IMR-90 (cell line): Measurements from ENCODE around the gene CLDN8. TPM values are rescaled to one million over a fixed set of nuclear protein-coding genes. Genes with fewer than 3 reads are reported as not detected.

ENCODE experiments used
- ATAC-seq: fragments of 200-7000 bp; cut with Tn5 transposase; 2 replicates; pipeline ENCODE4 v1.9.1; 2020; ENCODE audit warnings: low read depth, mild to moderate bottlenecking, moderate library complexity
- BruUV-seq: library from RNA; stranded (reverse); fragments of 400-500 nt; replicated peaks from 2 replicates; lab custom pipeline; 2021; lab: Mats Ljungman, UMichigan
- CTCF ChIA-PET: fragments of 300-600 bp; formaldehyde crosslinking; extraction: SDS; loops from one replicate; lab custom pipeline; 2021; ENCODE audit warnings: antibody characterized with exemption; lab: Yijun Ruan, JAX
- POLR2A ChIA-PET: fragments of 300-600 bp; sonication (Branson Sonifier 250); formaldehyde crosslinking; loops from one replicate; lab custom pipeline; 2022; ENCODE audit warnings: antibody characterized with exemption; ENCODE audit not compliant: unreplicated experiment; lab: Charles Lee
- DNase-seq: peaks from one replicate; pipeline ENCODE4 v3.0.0; 2013
- H2AFZ ChIP-seq: replicated peaks from 2 replicates; pipeline ENCODE3; 2013; ENCODE audit warnings: low read length, mild to moderate bottlenecking; ENCODE audit not compliant: poor library complexity
- H2AK5ac ChIP-seq: 2 replicates; pipeline ENCODE4 v1.6.1; 2013; ENCODE audit warnings: low read depth, low read length, inconsistent platforms
- H2AK9ac ChIP-seq: replicated peaks from 2 replicates; pipeline ENCODE3; 2013; ENCODE audit warnings: mild to moderate bottlenecking, low read depth, low read length, moderate library complexity; ENCODE audit not compliant: poor library complexity
- H2BK120ac ChIP-seq: 2 replicates; pipeline ENCODE4 v1.6.1; 2013; ENCODE audit warnings: low read depth, low read length, inconsistent platforms
- H2BK15ac ChIP-seq: 3 replicates; pipeline ENCODE4 v1.6.1; 2013; ENCODE audit warnings: low read depth, low read length, inconsistent platforms
- H2BK20ac ChIP-seq: 2 replicates; pipeline ENCODE4 v1.6.1; 2013; ENCODE audit warnings: low read depth, mild to moderate bottlenecking, inconsistent platforms, low read length, moderate library complexity
- H2BK5ac ChIP-seq: 2 replicates; pipeline ENCODE4 v1.6.1; 2013; ENCODE audit warnings: mild to moderate bottlenecking, low read depth, low read length, inconsistent platforms; ENCODE audit not compliant: poor library complexity, severe bottlenecking
- H3K14ac ChIP-seq: replicated peaks from 2 replicates; pipeline ENCODE4 v1.6.1; 2013; ENCODE audit warnings: low read depth, low read length, inconsistent platforms
- H3K18ac ChIP-seq: 2 replicates; pipeline ENCODE4 v1.6.1; 2013; ENCODE audit warnings: low read depth, low read length, control low read depth
- H3K23ac ChIP-seq: 2 replicates; pipeline ENCODE4 v1.6.1; 2013; ENCODE audit warnings: low read depth, low read length, inconsistent platforms
- H3K27ac ChIP-seq: 2 replicates; pipeline ENCODE4 v1.5.1; 2013; ENCODE audit warnings: mild to moderate bottlenecking, control low read depth, low read length; ENCODE audit not compliant: insufficient read depth
- H3K27me3 ChIP-seq: 2 replicates; pipeline ENCODE4 v1.6.1; 2013; ENCODE audit warnings: low read length; ENCODE audit not compliant: control insufficient read depth, insufficient read depth
- H3K36me3 ChIP-seq: 2 replicates; pipeline ENCODE4 v1.6.1; 2013; ENCODE audit warnings: low read length, mixed read lengths; ENCODE audit not compliant: control insufficient read depth, insufficient read depth
- H3K4ac ChIP-seq: 2 replicates; pipeline ENCODE4 v1.6.1; 2013; ENCODE audit warnings: low read depth, low read length, inconsistent platforms
- H3K4me1 ChIP-seq: 2 replicates; pipeline ENCODE4 v1.6.1; 2013; ENCODE audit warnings: low read length, mixed read lengths; ENCODE audit not compliant: control insufficient read depth, insufficient read depth
- H3K4me2 ChIP-seq: 2 replicates; pipeline ENCODE4 v1.6.1; 2013; ENCODE audit warnings: low read depth, mild to moderate bottlenecking, control low read depth, low read length, moderate library complexity
- H3K4me3 ChIP-seq: 2 replicates; pipeline ENCODE4 v1.5.1; 2013; ENCODE audit warnings: low read depth, mild to moderate bottlenecking, control low read depth, low read length, moderate library complexity; ENCODE audit not compliant: insufficient read depth
- H3K56ac ChIP-seq: 2 replicates; pipeline ENCODE4 v1.6.1; 2013; ENCODE audit warnings: low read length, inconsistent platforms; ENCODE audit not compliant: insufficient read depth; ENCODE audit errors: extremely low read depth
- H3K79me1 ChIP-seq, 2 experiments: 2 replicates each; pipeline ENCODE4 v1.6.1; 2013; ENCODE audit warnings: low read length in 2 of 2, inconsistent platforms in 1 of 2, low read depth in 1 of 2
- H3K9ac ChIP-seq: 2 replicates; pipeline ENCODE4 v1.6.1; 2013; ENCODE audit warnings: low read depth, low read length, control low read depth
- H3K9me1 ChIP-seq: 2 replicates; pipeline ENCODE4 v1.6.1; 2013; ENCODE audit warnings: low read length, inconsistent platforms; ENCODE audit not compliant: insufficient read depth
- H3K9me3 ChIP-seq: 2 replicates; pipeline ENCODE4 v1.6.1; 2013; ENCODE audit warnings: low read length; ENCODE audit not compliant: control insufficient read depth, insufficient read depth
- H4K20me1 ChIP-seq: 2 replicates; pipeline ENCODE4 v1.6.1; 2013; ENCODE audit warnings: low read length, inconsistent platforms; ENCODE audit not compliant: insufficient read depth
- H4K5ac ChIP-seq: 2 replicates; pipeline ENCODE4 v1.6.1; 2013; ENCODE audit warnings: mild to moderate bottlenecking, low read depth, low read length, control low read depth
- H4K8ac ChIP-seq, 2 experiments: 2 replicates each; pipeline ENCODE4 v1.6.1; 2013; ENCODE audit warnings: low read depth in 2 of 2, low read length in 2 of 2, control low read depth in 1 of 2, inconsistent platforms in 1 of 2
- H4K91ac ChIP-seq: 2 replicates; pipeline ENCODE4 v1.6.1; 2013; ENCODE audit warnings: low read depth, low read length, inconsistent platforms; ENCODE audit not compliant: insufficient read depth
- CEBPB ChIP-seq: IDR thresholded peaks from 2 replicates; pipeline ENCODE4 v1.6.1; 2012; ENCODE audit warnings: low read depth, low read length, improper control_type of control experiment
- ELK1 ChIP-seq: fragments of 150-350 bp; IDR thresholded peaks from 2 replicates; pipeline ENCODE4 v1.6.1; 2016; ENCODE audit warnings: low read depth, mild to moderate bottlenecking, low read length, moderate library complexity, borderline replicate concordance
- FOS ChIP-seq: fragments of 150-350 bp; IDR thresholded peaks from 2 replicates; pipeline ENCODE4 v1.6.1; 2016; ENCODE audit warnings: low read depth, low read length
- MAFK ChIP-seq: IDR thresholded peaks from 2 replicates; pipeline ENCODE4 v1.6.1; 2012; ENCODE audit warnings: low read depth, low read length, improper control_type of control experiment
- NFE2L2 ChIP-seq: fragments of 150-350 bp; IDR thresholded peaks from 2 replicates; pipeline ENCODE4 v1.6.1; 2016; ENCODE audit warnings: low read depth, mild to moderate bottlenecking, low read length
- SMC3 ChIP-seq: fragments of 150-350 bp; IDR thresholded peaks from 2 replicates; pipeline ENCODE4 v1.6.1; 2016; ENCODE audit warnings: low read depth, mild to moderate bottlenecking, antibody characterized with exemption, low read length, moderate library complexity
- WGBS, 2 experiments: methylation state at CpG; one replicate each; pipeline versions ENCODE4 v1.1.5 to v1.1.7; 2013; ENCODE audit warnings: missing lambda C conversion rate in 2 of 2; ENCODE audit not compliant: insufficient read length in 1 of 2; ENCODE audit errors: extremely low coverage in 2 of 2; 5-methylcytosine and 5-hydroxymethylcytosine counted together
- dilution Hi-C: fragments of 300-500 bp; cut with HindIII; formaldehyde crosslinking; loops from one replicate; pipeline ENCODE4 v1.14.3; 2018; ENCODE audit warnings: low sequenced_read_pairs; ENCODE audit not compliant: unreplicated experiment
- in situ Hi-C: fragments of 300-500 bp; cut with MboI; formaldehyde crosslinking; loops from 3 replicates; pipeline ENCODE4 v1.14.3; 2019; ENCODE audit warnings: low sequenced_read_pairs, inconsistent platforms, mixed read lengths
- intact Hi-C: fragments of 100-400 bp; cut with micrococcal nuclease; formaldehyde crosslinking; loops from 2 replicates; pipeline ENCODE4 v1.10.0; 2022
- polyA plus RNA-seq, 3 experiments: library from polyadenylated mRNA; depleted of rRNA; stranded (reverse); fragments of >200 nt; gene quantifications; 2 replicates each; pipeline ENCODE4 v1.2.3, GENCODE V29; 2012; ENCODE audit warnings: low replicate concordance in 1 of 3
- total RNA-seq: library from RNA; depleted of rRNA; stranded (reverse); fragments of >200 nt; gene quantifications from 2 replicates; pipeline ENCODE4 v1.2.3, GENCODE V29; 2012

Gene CLDN8
- total and polyA plus RNA-seq, 2 of the 4 experiments (the other 2 are of a cell fraction) = not detected

GRCh38 chr21:30249936-30250335, 34.0 kb upstream of the CLDN8 start:
- H3K27me3 ChIP-seq = no peaks in the 10 kb centered on the region
- H3K4ac ChIP-seq = no peak overlapping the region
- no peaks in the 10 kb centered on the region for H3K36me3 ChIP-seq
- H2AFZ ChIP-seq = no peak overlapping the region
- DNase-seq (no peak), ATAC-seq (no peak)
- WGBS, 2 experiments = no CpG with 5 or more reads among the region's 3 CpGs
- no peak overlapping the region for H3K4me2 ChIP-seq
- no peak overlapping the region for H4K5ac ChIP-seq
- no peaks in the 10 kb centered on the region for H4K20me1 ChIP-seq
- BruUV-seq = no TSS peak
- intact Hi-C loops = no loop called here
- no peak overlapping the region for H3K56ac ChIP-seq
- no peak overlapping the region for H3K27ac ChIP-seq
- H2AK9ac ChIP-seq = no peak overlapping the region
- dilution Hi-C loops = no loop called here
- TF ChIP-seq SMC3 (no peak), ELK1 (no peak), FOS (no peak), NFE2L2 (no peak), MAFK (no peak), CEBPB (no peak)
- H2BK5ac ChIP-seq = no peak overlapping the region
- no peak overlapping the region for H2BK15ac ChIP-seq
- no peak overlapping the region for H3K9ac ChIP-seq
- no peak overlapping the region for H3K18ac ChIP-seq
- H3K9me3 ChIP-seq = peaks cover 2% of the 10 kb centered on the region
- H2BK120ac ChIP-seq = no peak overlapping the region
- no peak overlapping the region for H3K14ac ChIP-seq
- ChIA-PET CTCF (no interaction called here), POLR2A (no interaction called here)
- H3K23ac ChIP-seq = no peak overlapping the region
- H3K9me1 ChIP-seq = no peaks in the 10 kb centered on the region
- no peaks in the 10 kb centered on the region for H3K4me1 ChIP-seq
- in situ Hi-C loops = no loop called here
- no peak overlapping the region for H4K91ac ChIP-seq
- H3K79me1 ChIP-seq = no peaks in the 10 kb centered on the region
- no peak overlapping the region for H3K4me3 ChIP-seq
- no peak overlapping the region for H2BK20ac ChIP-seq
- no peak overlapping the region for H4K8ac ChIP-seq
- no peak overlapping the region for H2AK5ac ChIP-seq
